ENCODE measurements around the gene CYP2A7.
"Not testable (repeated sequence)": the region's sequence is repeated elsewhere in the genome, so short reads cannot be mapped to it uniquely, and the experiment has no call there.

Gene CYP2A7

DNA sequence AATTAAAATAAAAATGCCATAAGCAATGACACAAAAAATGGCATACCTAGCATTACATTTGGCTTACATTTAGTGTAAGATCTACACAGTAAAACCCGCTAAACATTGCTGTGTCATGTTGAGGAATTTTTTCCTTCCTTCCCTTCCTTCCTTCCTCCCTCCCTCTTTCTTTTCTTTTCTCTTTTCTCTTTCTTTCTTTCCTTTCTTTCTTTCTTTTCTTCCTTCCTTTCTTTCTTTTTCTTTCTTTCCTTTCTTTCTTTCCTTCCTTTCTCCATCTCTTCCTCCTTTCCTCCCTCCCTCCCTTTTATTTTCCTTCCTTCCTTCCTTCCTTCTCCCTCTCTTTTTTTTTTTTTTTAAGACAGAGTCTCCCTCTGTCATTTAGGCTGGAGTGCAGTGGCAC lies 43.6 kb downstream of the CYP2A7 start:
- DNase-seq (ENCODE audit: extremely low spot score); CTCF ChIA-PET; POLR2A ChIA-PET: not testable (repeated sequence)

GRCh38 chr19:40836754-40837429 lies 45.1 kb downstream of the CYP2A7 start:
- POLR2A ChIA-PET = no interaction called here
- DNase-seq (ENCODE audit: extremely low spot score) = no peak
- CTCF ChIA-PET = interaction anchor here (1.5 kb wide), 1 partner anchor 18 kb away, joined by 4 read pairs; no protein-coding TSS in a partner anchor
- TF ChIP-seq, protein P1, sequence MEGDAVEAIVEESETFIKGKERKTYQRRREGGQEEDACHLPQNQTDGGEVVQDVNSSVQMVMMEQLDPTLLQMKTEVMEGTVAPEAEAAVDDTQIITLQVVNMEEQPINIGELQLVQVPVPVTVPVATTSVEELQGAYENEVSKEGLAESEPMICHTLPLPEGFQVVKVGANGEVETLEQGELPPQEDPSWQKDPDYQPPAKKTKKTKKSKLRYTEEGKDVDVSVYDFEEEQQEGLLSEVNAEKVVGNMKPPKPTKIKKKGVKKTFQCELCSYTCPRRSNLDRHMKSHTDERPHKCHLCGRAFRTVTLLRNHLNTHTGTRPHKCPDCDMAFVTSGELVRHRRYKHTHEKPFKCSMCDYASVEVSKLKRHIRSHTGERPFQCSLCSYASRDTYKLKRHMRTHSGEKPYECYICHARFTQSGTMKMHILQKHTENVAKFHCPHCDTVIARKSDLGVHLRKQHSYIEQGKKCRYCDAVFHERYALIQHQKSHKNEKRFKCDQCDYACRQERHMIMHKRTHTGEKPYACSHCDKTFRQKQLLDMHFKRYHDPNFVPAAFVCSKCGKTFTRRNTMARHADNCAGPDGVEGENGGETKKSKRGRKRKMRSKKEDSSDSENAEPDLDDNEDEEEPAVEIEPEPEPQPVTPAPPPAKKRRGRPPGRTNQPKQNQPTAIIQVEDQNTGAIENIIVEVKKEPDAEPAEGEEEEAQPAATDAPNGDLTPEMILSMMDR (IDR thresholded peaks at IDR 0.05; ENCODE audit: control extremely low read depth, extremely low read depth, low read depth, missing control alignments) = no peak

DNA sequence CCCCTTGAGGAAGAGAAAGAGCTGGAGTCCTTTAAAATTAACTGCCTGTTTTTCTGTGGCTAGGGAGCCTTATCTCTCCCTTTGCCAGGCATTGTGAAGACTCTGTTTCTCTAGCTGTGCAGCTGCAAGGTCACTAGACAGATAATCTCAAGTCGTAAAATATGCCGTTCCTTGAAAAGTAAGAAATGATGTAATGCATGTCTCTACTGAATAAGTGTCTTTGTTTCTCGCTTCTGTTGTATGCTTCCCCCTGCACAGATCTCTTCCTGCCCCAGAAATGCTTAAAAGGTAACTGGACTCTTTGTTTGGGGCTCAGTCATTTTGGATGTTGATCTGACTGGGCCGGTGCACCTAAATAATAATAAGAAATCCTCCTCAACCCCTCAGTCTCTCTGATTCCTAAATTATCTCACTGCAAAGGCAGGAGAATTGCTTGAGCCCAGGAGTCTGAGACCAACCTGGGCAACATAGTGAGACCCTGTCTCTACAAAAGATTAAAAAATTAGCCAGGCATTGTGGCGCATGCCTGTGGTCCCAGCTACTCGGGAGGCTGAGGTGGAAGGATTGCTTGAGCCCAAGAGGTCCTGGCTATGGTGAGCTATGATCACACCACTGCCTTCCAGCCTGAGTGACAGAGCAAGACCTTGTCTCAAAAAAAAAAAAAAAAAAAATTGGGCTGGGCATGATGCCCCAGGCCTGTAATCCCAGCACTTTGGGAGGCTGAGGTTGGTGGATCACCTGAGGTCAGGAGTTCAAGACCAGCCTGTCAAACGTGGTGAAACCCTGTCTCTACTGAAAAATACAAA lies 48.1 kb downstream of the CYP2A7 start:
- CTCF ChIA-PET = interaction anchor here (0.6 to 1.0 kb wide), 2 partner anchors 172 to 199 kb away, joined by 3 read pairs; no protein-coding TSS in a partner anchor
- DNase-seq (ENCODE audit: extremely low spot score); POLR2A ChIA-PET: not testable (repeated sequence)

DNA sequence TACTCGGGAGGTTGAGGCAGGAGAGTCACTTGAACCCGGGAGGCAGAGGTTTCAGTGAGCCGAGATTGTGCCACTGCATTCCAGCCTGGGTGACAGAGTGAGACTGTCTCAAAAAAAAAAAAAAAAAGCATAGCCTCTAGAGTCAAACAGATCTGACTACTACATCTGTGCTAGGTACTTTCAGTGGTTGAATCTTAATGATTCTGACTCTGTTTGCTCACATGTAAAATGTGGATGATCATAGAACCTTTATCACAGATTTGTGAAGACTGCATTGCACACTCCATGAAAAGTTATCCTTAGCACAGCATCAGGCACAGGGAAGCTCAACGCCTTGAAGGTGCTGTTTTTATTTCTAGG lies 49.6 kb downstream of the CYP2A7 start:
- POLR2A ChIA-PET; DNase-seq (ENCODE audit: extremely low spot score): not testable (repeated sequence)
- CTCF ChIA-PET = interaction anchor here (1.0 kb wide), 1 partner anchor 170 kb away, joined by 3 read pairs; no protein-coding TSS in a partner anchor

- ChIA-PET POLR2A (no interaction called here), CTCF (no interaction called here)
- DNase-seq (ENCODE audit: extremely low spot score) = no peak
- TF ChIP-seq, protein P1 (IDR thresholded peaks at IDR 0.05; ENCODE audit: control extremely low read depth, extremely low read depth, low read depth, missing control alignments) = no peak
These were observed 50.3 kb downstream of the CYP2A7 start for GRCh38 chr19:40831502-40832430.

GRCh38 chr19:40830741-40831140 lies 51.3 kb downstream of the CYP2A7 start:
- DNase-seq (ENCODE audit: extremely low spot score); CTCF ChIA-PET; POLR2A ChIA-PET: not testable (repeated sequence)

DNA sequence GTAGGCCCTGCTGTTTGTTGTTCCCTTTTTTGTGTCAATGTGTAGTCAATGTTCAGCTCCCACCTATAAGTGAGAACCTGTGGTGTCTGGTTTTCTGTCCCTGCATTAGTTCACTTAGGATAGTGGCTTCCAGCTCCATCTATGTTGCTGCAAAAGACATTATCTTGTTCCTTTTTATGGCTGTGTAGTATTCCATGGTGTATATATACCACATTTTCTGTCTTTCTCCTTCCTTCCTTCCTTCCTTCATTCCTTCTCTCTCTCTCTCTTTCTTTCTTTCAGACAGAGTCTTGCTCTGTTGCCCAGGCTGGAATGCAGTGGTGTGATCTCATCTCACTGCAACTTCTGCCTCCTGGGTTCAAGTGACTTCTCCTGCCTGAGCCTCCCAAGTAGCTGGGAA lies 52.8 kb downstream of the CYP2A7 start:
- ChIA-PET POLR2A (no interaction called here), CTCF (interaction anchor here (1.2 to 2.3 kb wide), 2 partner anchors 9 to 10 kb away, joined by 5 to 8 read pairs; no protein-coding TSS in a partner anchor)
- no peak for DNase-seq (ENCODE audit: extremely low spot score)
- TF ChIP-seq, protein P1 (IDR thresholded peaks at IDR 0.05; ENCODE audit: control extremely low read depth, extremely low read depth, low read depth, missing control alignments) = no peak

DNA sequence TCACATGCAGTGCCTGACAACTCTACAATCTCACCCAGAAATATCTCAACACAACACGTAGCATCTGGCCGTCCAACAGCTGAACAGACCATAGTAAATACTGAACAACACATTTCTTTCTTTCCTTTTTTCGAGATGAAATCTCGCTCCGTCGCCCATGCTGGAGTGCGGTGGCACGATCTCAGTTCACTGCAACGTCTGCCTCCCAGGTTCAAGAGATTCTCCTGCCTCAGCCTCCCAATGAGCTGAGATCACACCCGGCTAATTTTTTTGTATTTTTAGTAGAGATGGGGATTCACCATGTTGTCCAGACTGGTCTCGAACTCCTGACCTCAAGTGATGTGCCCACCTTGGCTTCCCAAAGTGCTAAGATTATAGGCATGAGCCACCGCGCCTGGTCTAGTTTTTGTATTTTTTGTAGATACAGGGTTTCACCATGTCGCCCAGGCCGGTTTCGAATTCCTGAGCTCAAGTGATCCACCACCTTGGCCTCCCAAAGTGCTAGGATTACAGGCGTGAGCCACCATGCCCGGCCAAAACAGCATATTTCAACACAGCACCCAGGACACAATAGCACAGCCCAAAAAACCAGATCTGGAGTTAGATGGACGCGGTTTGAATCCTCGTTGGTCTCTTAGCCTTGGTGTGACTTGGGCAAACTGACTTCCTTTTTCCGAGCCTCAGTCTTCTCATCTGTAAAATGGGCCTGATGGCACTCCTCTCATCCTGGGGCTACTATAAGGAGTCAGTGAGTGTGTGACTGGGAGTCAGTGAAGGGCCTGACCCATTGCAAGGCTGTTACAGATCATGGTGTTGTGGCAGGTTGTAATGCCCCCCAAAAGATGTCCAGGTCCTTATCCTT lies 54.4 kb downstream of the CYP2A7 start:
- TF ChIP-seq, protein P1 (IDR thresholded peaks at IDR 0.05; ENCODE audit: control extremely low read depth, extremely low read depth, low read depth, missing control alignments) = no peak
- CTCF ChIA-PET = interaction anchor here (1.0 to 2.3 kb wide), 4 partner anchors 7 to 193 kb away, joined by 3 to 8 read pairs (median 4); no protein-coding TSS in a partner anchor
- POLR2A ChIA-PET = no interaction called here
- DNase-seq (ENCODE audit: extremely low spot score) = no peak

DNA sequence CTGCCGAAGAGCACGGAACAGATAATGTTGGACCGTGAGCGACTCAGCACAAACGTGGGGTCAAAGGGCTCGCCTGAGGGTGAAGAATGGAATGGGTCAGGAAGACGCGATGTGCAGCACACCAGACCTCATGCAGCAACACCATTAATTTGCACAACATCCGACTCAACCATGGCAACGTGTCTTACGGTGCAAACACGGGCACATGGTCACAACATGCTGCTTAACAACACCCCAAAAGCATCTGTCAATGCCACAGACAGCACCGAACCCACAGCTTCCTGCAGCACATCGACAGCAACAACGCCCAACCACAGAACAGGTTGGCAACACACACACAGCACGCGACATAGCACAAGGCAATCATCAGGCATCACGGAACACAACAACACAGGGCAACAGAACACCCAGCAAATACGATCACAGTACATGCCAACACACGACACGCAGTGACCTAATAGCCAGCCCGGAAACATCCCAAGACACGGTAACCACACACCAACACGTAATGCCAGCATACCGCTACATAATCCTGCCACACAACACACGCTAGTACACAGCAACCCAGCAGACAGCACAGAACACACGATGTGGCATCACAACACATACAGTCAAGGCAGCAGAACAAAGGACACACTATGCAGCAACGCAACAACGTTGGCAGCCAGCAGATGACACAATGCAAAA lies 55.2 kb downstream of the CYP2A7 start:
- POLR2A ChIA-PET; DNase-seq (ENCODE audit: extremely low spot score): not testable (repeated sequence)
- CTCF ChIA-PET = interaction anchor here (1.0 kb wide), 1 partner anchor 192 kb away, joined by 3 read pairs; no protein-coding TSS in a partner anchor

GRCh38 chr19:40826312-40826698 lies 55.7 kb downstream of the CYP2A7 start:
- POLR2A ChIA-PET; CTCF ChIA-PET; DNase-seq (ENCODE audit: extremely low spot score): not testable (repeated sequence)
